ENCODE results near the gene TAP1.

GRCh38 chr6:32830017-32830416 lies 23.5 kb downstream of the TAP1 start:
- TF ChIP-seq EZH2 (IDR thresholded peaks at IDR 0.05; ENCODE audit: low read depth, low read length, severe bottlenecking) (no peak), CTCF (IDR thresholded peaks at IDR 0.05; ENCODE audit: control extremely low read depth in 1 of 3, insufficient read depth in 1 of 3, low read depth in 1 of 3, low read length in 3 of 3) (no peak), POLR2AphosphoS5 (IDR thresholded peaks at IDR 0.05; ENCODE audit: low read depth, low read length) (no peak), USF2 (IDR thresholded peaks at IDR 0.05; ENCODE audit: low read length) (no peak), POLR2A (IDR thresholded peaks at IDR 0.05; ENCODE audit: control extremely low read depth in 1 of 2, low read depth in 2 of 2, low read length in 2 of 2) (no peak), RAD21 (IDR thresholded peaks at IDR 0.05 in 1 of 2, conservative IDR thresholded peaks at IDR 0.05 in 1 of 2; ENCODE audit: low read depth in 2 of 2, low read length in 2 of 2) (no peak), SP1 (IDR thresholded peaks at IDR 0.05; ENCODE audit: low read depth, low read length) (no peak), ASH2L (IDR thresholded peaks at IDR 0.05; ENCODE audit: low read length) (no peak), BRCA1 (IDR thresholded peaks at IDR 0.05; ENCODE audit: low read depth, low read length) (no peak), ATF3 (IDR thresholded peaks at IDR 0.05; ENCODE audit: insufficient read depth, low read depth, low read length) (no peak), FOSL1 (IDR thresholded peaks at IDR 0.05; ENCODE audit: insufficient read depth, low read depth, low read length) (no peak), NANOG (IDR thresholded peaks at IDR 0.05; ENCODE audit: insufficient read depth, low read depth, low read length, poor library complexity, severe bottlenecking) (no peak)

Data from H1 (cell line).